MCF 10A (cell line): ENCODE data around the gene GSS. TPM values are rescaled to one million over a fixed set of nuclear protein-coding genes. Genes with fewer than 3 reads are reported as not detected.

ENCODE experiments used
- BruUV-seq: library from RNA; stranded (reverse); fragments of 400-500 nt; replicated peaks from 2 replicates; lab custom pipeline; 2021; lab: Mats Ljungman, UMichigan
- CTCF ChIA-PET: fragments of 300-600 bp; sonication (Branson Sonifier 250); formaldehyde crosslinking; extraction: SDS; loops from one replicate; lab custom pipeline; 2021; ENCODE audit warnings: antibody characterized with exemption, inconsistent platforms; lab: Yijun Ruan, JAX
- POLR2A ChIA-PET: fragments of 300-600, 350-650 bp; sonication (Branson Sonifier 250); formaldehyde crosslinking; extraction: SDS; loops from one replicate; lab custom pipeline; 2020; ENCODE audit warnings: antibody characterized with exemption, inconsistent platforms; lab: Yijun Ruan, JAX
- DNase-seq: peaks from one replicate; pipeline ENCODE4 v3.0.0-alpha.2; 2018; ENCODE audit not compliant: unreplicated experiment
- H3K27ac Mint-ChIP-seq: one replicate; pipeline ENCODE4 v1.8.0; 2022; ENCODE audit warnings: mild to moderate bottlenecking, low read depth, mixed read lengths; ENCODE audit not compliant: unreplicated experiment
- H3K27me3 Mint-ChIP-seq: one replicate; pipeline ENCODE4 v1.8.0; 2022; ENCODE audit warnings: mixed read lengths; ENCODE audit not compliant: insufficient read depth, unreplicated experiment
- H3K36me3 Mint-ChIP-seq: one replicate; pipeline ENCODE4 v1.8.0; 2022; ENCODE audit warnings: mild to moderate bottlenecking, moderate library complexity, mixed read lengths; ENCODE audit not compliant: insufficient read depth, unreplicated experiment
- H3K4me1 Mint-ChIP-seq: one replicate; pipeline ENCODE4 v1.8.0; 2022; ENCODE audit warnings: mixed read lengths; ENCODE audit not compliant: insufficient read depth, unreplicated experiment
- H3K4me3 Mint-ChIP-seq: one replicate; pipeline ENCODE4 v1.8.0; 2022; ENCODE audit warnings: mild to moderate bottlenecking, moderate library complexity, mixed read lengths; ENCODE audit not compliant: unreplicated experiment
- H3K9me3 Mint-ChIP-seq: one replicate; pipeline ENCODE4 v1.8.0; 2022; ENCODE audit warnings: mixed read lengths; ENCODE audit not compliant: unreplicated experiment
- CTCF ChIP-seq: fragments of 200-600 bp; IDR thresholded peaks from one replicate; pipeline ENCODE4 v1.8.0; 2022; ENCODE audit warnings: antibody characterized with exemption, mild to moderate bottlenecking; ENCODE audit not compliant: unreplicated experiment
- intact Hi-C: fragments of 100-400 bp; cut with micrococcal nuclease; formaldehyde crosslinking; loops from 2 replicates; pipeline ENCODE4 v1.14.1; 2022
- total RNA-seq: library from RNA; stranded (reverse); gene quantifications from 2 replicates; pipeline ENCODE4 v1.2.3, GENCODE V29; 2022

Gene GSS
- total RNA-seq, 1 experiment from 2014 or later, result 115 TPM

- POLR2A ChIA-PET, result no interaction called here
- CTCF ChIA-PET, result no interaction called here
- Mint-ChIP-seq H3K27ac (no peak overlapping the region), H3K4me1 (peaks cover 6% of the 10 kb centered on the region), H3K36me3 (peaks cover 18% of the 10 kb centered on the region), H3K9me3 (no peaks in the 10 kb centered on the region), H3K27me3 (peaks cover 8% of the 10 kb centered on the region), H3K4me3 (no peak overlapping the region)
- BruUV-seq, result no TSS peak
- no peak for TF ChIP-seq CTCF
- intact Hi-C loops, result no loop called here
- no peak for DNase-seq
These were observed 28.6 kb upstream of the GSS start for GRCh38 chr20:34983995-34984735.

- Mint-ChIP-seq H3K9me3 (no peaks in the 10 kb centered on the region), H3K4me1 (peaks cover 6% of the 10 kb centered on the region)
- POLR2A ChIA-PET, result no interaction called here
These were observed 27.6 kb upstream of the GSS start for GRCh38 chr20:34983089-34983820.

GRCh38 chr20:34982270-34983088 lies 26.9 kb upstream of the GSS start:
- BruUV-seq, result no TSS peak
- ChIA-PET POLR2A (interaction anchor here (0.6 to 0.7 kb wide), 2 partner anchors 36 to 353 kb away, joined by 3 read pairs; no protein-coding TSS in a partner anchor), CTCF (no interaction called here)
- H3K9me3 Mint-ChIP-seq, result no peaks in the 10 kb centered on the region
- H3K4me3 Mint-ChIP-seq, result no peak overlapping the region
- peaks cover 18% of the 10 kb centered on the region for H3K36me3 Mint-ChIP-seq
- intact Hi-C loops, result no loop called here
- peaks cover 6% of the 10 kb centered on the region for H3K4me1 Mint-ChIP-seq
- DNase-seq, result no peak
- no peak for TF ChIP-seq CTCF
- H3K27me3 Mint-ChIP-seq, result peaks cover 9% of the 10 kb centered on the region
- H3K27ac Mint-ChIP-seq, result no peak overlapping the region

More at GRCh38 chr20:34983089-34983820, 27.6 kb upstream of the GSS start:
- CTCF ChIA-PET, result no interaction called here
- H3K4me3 Mint-ChIP-seq, result no peak overlapping the region
- H3K27ac Mint-ChIP-seq, result no peak overlapping the region
- peaks cover 8% of the 10 kb centered on the region for H3K27me3 Mint-ChIP-seq
- H3K36me3 Mint-ChIP-seq, result peaks cover 18% of the 10 kb centered on the region
- TF ChIP-seq CTCF, result no peak
- intact Hi-C loops, result no loop called here
- BruUV-seq, result no TSS peak
- no peak for DNase-seq
